Peyer's patch (tissue), 4 donors: Measurements from ENCODE around the gene DPYSL5.

Source experiments
- CTCF ChIP-seq, 6 experiments: fragments of 450-650 bp in 4 of 6; fragments of 200-600 bp in 2 of 6; sonication (generic) in 1 of 6; IDR thresholded peaks; one replicate each; pipeline ENCODE4 v1.5.1; 2017 to 2019; ENCODE audit warnings: antibody characterized with exemption in 6 of 6, mild to moderate bottlenecking in 3 of 6, moderate library complexity in 1 of 6
- POLR2A ChIP-seq, 2 donors: fragments of 450-650 bp; IDR thresholded peaks; one replicate each; pipeline ENCODE4 v1.5.1; 2017; ENCODE audit warnings: antibody characterized with exemption in 2 of 2, mild to moderate bottlenecking in 2 of 2, moderate library complexity in 2 of 2

GRCh38 chr2:26904839-26905238, 56.9 kb downstream of the DPYSL5 start:
- TF ChIP-seq CTCF (IDR thresholded peaks at IDR 0.05), result no peak
- TF ChIP-seq POLR2A (IDR thresholded peaks at IDR 0.05), result no peak
